DND-41 (cell line): Measurements from ENCODE around the gene BAG5.

Experiments used
- ATAC-seq: fragments of 200-7000 bp; cut with Tn5 transposase; 3 replicates; pipeline ENCODE4 v1.9.1; 2021; ENCODE audit warnings: low read depth; ENCODE audit not compliant: insufficient read depth
- DNase-seq: peaks from one replicate; pipeline ENCODE4 v3.0.0-alpha.2; 2020
- H2AFZ ChIP-seq: 2 replicates; pipeline ENCODE4 v1.6.0; 2012; ENCODE audit warnings: low read depth, low read length
- H3K27ac ChIP-seq: 2 replicates; pipeline ENCODE4 v1.5.1; 2012; ENCODE audit warnings: low read length, inconsistent platforms
- H3K27me3 ChIP-seq: fragments of 200-600 bp; sonication (generic); 2 replicates; pipeline ENCODE4 v1.6.0; 2012; ENCODE audit warnings: low read length, mild to moderate bottlenecking, inconsistent platforms; ENCODE audit not compliant: insufficient read depth, poor library complexity
- H3K36me3 ChIP-seq: 2 replicates; pipeline ENCODE4 v1.5.1; 2012; ENCODE audit warnings: low read length, inconsistent platforms; ENCODE audit not compliant: insufficient read depth
- H3K4me1 ChIP-seq: 2 replicates; pipeline ENCODE4 v1.5.1; 2012; ENCODE audit warnings: mild to moderate bottlenecking, low read length; ENCODE audit not compliant: insufficient read depth
- H3K4me2 ChIP-seq: 2 replicates; pipeline ENCODE4 v1.6.0; 2012; ENCODE audit warnings: mild to moderate bottlenecking, moderate library complexity, low read length, inconsistent platforms; ENCODE audit not compliant: insufficient read depth
- H3K4me3 ChIP-seq, 2 experiments: fragments of 200-600 bp in 1 of 2; shearing (Covaris generic) in 1 of 2; 2 replicates each; pipeline ENCODE4 v1.5.1; 2012 to 2016; ENCODE audit warnings: inconsistent platforms in 2 of 2, low read length in 2 of 2, mild to moderate bottlenecking in 2 of 2, low read depth in 1 of 2, moderate library complexity in 1 of 2
- H3K79me2 ChIP-seq: 2 replicates; pipeline ENCODE4 v1.6.0; 2012; ENCODE audit warnings: low read length, inconsistent platforms; ENCODE audit not compliant: insufficient read depth
- H3K9ac ChIP-seq: 2 replicates; pipeline ENCODE4 v1.6.0; 2012; ENCODE audit warnings: low read depth, mild to moderate bottlenecking, inconsistent platforms, low read length, moderate library complexity
- H3K9me3 ChIP-seq: 2 replicates; pipeline ENCODE4 v1.5.1; 2012; ENCODE audit warnings: low read length, moderate library complexity, mild to moderate bottlenecking, inconsistent platforms; ENCODE audit not compliant: insufficient read depth, severe bottlenecking
- H4K20me1 ChIP-seq: 2 replicates; pipeline ENCODE4 v1.6.0; 2012; ENCODE audit warnings: low read length; ENCODE audit not compliant: insufficient read depth
- CTCF ChIP-seq: IDR thresholded peaks from 2 replicates; pipeline ENCODE4 v1.5.1; 2012; ENCODE audit warnings: borderline replicate concordance, low read length, moderate library complexity, mild to moderate bottlenecking; ENCODE audit not compliant: poor library complexity, severe bottlenecking; ENCODE audit errors: extremely low read depth
- EZH2 ChIP-seq: IDR thresholded peaks from 3 replicates; pipeline ENCODE4 v1.6.1; 2012; ENCODE audit warnings: borderline replicate concordance, low read depth, mild to moderate bottlenecking, moderate library complexity, low read length, inconsistent platforms; ENCODE audit not compliant: severe bottlenecking

Gene BAG5

GRCh38 chr14:103561381-103562178 is 877 bp downstream of the BAG5 start:
- Histone ChIP-seq H2AFZ (peak overlapping the region; percentile 93), H3K79me2 (peaks cover 94% of the 10 kb centered on the region), H3K27me3 (no peaks in the 10 kb centered on the region), H3K36me3 (peaks cover 38% of the 10 kb centered on the region), H3K9me3 (no peaks in the 10 kb centered on the region), H3K4me1 (peaks cover 44% of the 10 kb centered on the region), H3K27ac (peak overlapping the region; percentile 88), H3K4me3 (peak overlapping the region; percentile 92 to 98), H4K20me1 (peaks cover 53% of the 10 kb centered on the region), H3K4me2 (peak overlapping the region; percentile 93), H3K9ac (peak overlapping the region; percentile 89)
- ATAC-seq (peak; percentile 41), DNase-seq (peak; percentile 41)
- TF ChIP-seq EZH2 (no peak), CTCF (no peak)

- DNase-seq (no peak), ATAC-seq (no peak)
- Histone ChIP-seq H3K9ac (peak overlapping the region; percentile 89), H3K9me3 (no peaks in the 10 kb centered on the region), H3K27me3 (no peaks in the 10 kb centered on the region), H4K20me1 (peaks cover 56% of the 10 kb centered on the region), H3K27ac (no peak overlapping the region), H3K36me3 (peaks cover 35% of the 10 kb centered on the region), H3K4me1 (peaks cover 44% of the 10 kb centered on the region), H2AFZ (no peak overlapping the region), H3K79me2 (peaks cover 90% of the 10 kb centered on the region), H3K4me3 (peak overlapping the region in 1 of 2 experiments; percentile 98; a peak in 3 of 4 replicates), H3K4me2 (peak overlapping the region; percentile 93)
- TF ChIP-seq CTCF (no peak), EZH2 (no peak)
These were observed 1.8 kb downstream of the BAG5 start for GRCh38 chr14:103560691-103561090.

GRCh38 chr14:103559766-103560165 is 2.7 kb downstream of the BAG5 start:
- Histone ChIP-seq H3K9ac (no peak overlapping the region), H3K4me1 (peaks cover 41% of the 10 kb centered on the region), H2AFZ (no peak overlapping the region), H4K20me1 (peaks cover 58% of the 10 kb centered on the region), H3K36me3 (peaks cover 35% of the 10 kb centered on the region), H3K27ac (no peak overlapping the region), H3K79me2 (peaks cover 85% of the 10 kb centered on the region), H3K27me3 (no peaks in the 10 kb centered on the region), H3K4me2 (peak overlapping the region; percentile 93; the same call in 1 of the 2 replicates), H3K9me3 (no peaks in the 10 kb centered on the region), H3K4me3 (no peak overlapping the region)
- no peak for ATAC-seq
- TF ChIP-seq EZH2 (no peak), CTCF (no peak)
- no peak for DNase-seq
